Measurements from ENCODE around the gene DGKD.

- TF ChIP-seq POLR2A (IDR thresholded peaks at IDR 0.05): no peak
- TF ChIP-seq CTCF (IDR thresholded peaks at IDR 0.05): no peak
These were observed 27.3 kb downstream of the DGKD start for GRCh38 chr2:233381638-233381995.
